D721Med (cell line): ENCODE measurements around the gene PRXL2B.
"Not testable (repeated sequence)": the region's sequence is repeated elsewhere in the genome, so short reads cannot be mapped to it uniquely, and the experiment has no call there.

Source experiments
- DNase-seq: peaks from one replicate; pipeline ENCODE4 v3.0.0; 2011; ENCODE audit warnings: low spot score; ENCODE audit not compliant: insufficient read length
- FAIRE-seq: peaks from 2 replicates; lab custom pipeline; 2011; peaks lifted over from hg19 to GRCh38; lab: Jason Lieb, UNC
- CTCF ChIP-seq: IDR thresholded peaks from 2 replicates; pipeline ENCODE4 v1.5.1; 2012; ENCODE audit warnings: mild to moderate bottlenecking, control low read depth; ENCODE audit not compliant: insufficient read depth; ENCODE audit errors: missing control alignments

The PRXL2B gene

GRCh38 chr1:2570332-2570731 lies 16.2 kb upstream of the PRXL2B start:
- TF ChIP-seq CTCF, result no peak
- DNase-seq, result no peak
- FAIRE-seq, result no peak

- no peak for FAIRE-seq
- no peak for TF ChIP-seq CTCF
- no peak for DNase-seq
Measured at GRCh38 chr1:2571348-2571747, 15.2 kb upstream of the PRXL2B start.

GRCh38 chr1:2573250-2573920 lies 13.2 kb upstream of the PRXL2B start:
- DNase-seq (no peak), FAIRE-seq (no peak)
- no peak for TF ChIP-seq CTCF

GRCh38 chr1:2574350-2574749 lies 12.2 kb upstream of the PRXL2B start:
- DNase-seq (no peak), FAIRE-seq (no peak)
- TF ChIP-seq CTCF, result no peak

- no peak for FAIRE-seq
- DNase-seq, result no peak
- TF ChIP-seq CTCF, result no peak
Measured at GRCh38 chr1:2575801-2576663, 10.5 kb upstream of the PRXL2B start.

- not testable (repeated sequence) for DNase-seq, FAIRE-seq
Measured at GRCh38 chr1:2577565-2578075, 9.0 kb upstream of the PRXL2B start.

- DNase-seq (no peak), FAIRE-seq (no peak)
- TF ChIP-seq CTCF, result no peak
Measured at GRCh38 chr1:2578758-2579118, 7.8 kb upstream of the PRXL2B start.
